NCI-H82 (cell line): ENCODE data around the gene CHRM4.

Source experiments
- DNase-seq: peaks from one replicate; lab custom pipeline; 2025; lab: John Stamatoyannopoulos, UW

Gene CHRM4

DNA sequence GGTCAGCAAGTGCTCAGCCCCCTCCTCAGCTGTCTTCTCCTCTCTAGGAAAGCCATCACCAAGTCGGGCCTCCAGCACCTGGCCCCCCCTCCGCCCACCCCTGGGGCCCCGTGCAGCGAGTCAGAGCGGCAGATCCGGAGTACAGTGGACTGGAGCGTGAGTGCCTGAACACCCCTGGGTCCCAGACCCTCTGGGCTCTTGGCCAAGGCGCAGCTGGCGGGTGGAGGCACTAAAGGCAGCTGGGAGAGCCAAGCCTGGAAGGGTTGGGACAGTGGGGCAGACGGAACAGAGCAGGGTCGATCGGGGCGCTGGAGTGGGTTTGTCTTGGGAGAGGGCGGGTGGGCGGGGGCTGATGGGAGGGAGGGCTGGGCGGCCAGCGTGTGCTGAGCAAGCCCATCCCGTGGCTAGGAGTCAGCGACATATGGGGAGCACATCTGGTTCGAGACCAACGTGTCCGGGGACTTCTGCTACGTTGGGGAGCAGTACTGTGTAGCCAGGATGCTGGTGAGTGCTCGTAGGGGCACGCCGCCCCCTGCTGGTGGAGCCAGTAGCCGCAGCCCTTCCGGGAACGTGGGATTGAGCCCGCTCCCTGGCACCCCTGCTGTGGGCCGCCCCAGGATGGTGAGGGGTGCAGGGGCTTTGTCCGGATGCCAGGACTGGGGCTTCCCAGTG, 24.2 kb downstream of the CHRM4 start:
- DNase-seq = peak; percentile 67

DNA sequence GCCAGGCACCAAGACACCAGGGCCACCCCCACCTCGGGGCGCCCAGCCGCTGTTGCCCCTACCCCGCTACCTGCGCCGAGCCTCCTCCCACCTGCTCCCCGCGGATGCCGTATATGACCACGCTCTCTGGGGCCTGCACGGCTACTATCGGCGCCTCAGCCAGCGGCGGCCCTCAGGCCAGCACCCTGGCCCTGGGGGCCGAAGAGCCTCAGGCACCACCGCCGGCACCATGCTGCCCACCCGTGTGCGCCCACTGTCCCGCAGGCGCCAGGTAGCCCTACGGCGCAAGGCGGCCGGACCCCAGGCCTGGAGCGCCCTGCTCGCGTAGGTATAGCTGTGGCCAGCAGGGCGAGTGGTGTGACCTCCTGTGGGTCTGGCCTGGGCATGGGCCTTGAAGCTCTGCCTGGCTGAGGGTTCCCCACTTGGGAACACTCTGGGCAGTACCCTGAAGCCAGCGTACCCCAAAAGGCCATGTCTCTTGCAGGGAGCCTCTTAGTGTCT, 24.9 kb downstream of the CHRM4 start:
- no peak for DNase-seq

DNA sequence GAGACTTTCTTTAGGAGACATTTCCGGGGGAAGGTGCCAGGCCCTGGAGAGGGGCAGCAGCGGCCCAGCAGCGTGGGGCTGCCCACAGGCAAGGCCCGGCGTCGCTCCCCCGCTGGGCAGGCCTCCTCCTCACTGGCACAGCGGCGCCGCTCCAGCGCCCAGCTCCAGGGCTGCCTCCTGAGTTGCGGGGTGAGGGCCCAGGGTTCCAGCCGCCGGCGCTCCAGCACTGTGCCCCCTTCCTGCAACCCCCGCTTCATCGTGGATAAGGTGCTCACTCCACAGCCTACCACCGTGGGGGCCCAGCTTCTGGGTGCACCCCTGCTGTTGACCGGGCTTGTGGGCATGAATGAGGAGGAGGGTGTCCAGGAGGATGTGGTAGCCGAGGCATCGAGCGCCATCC, 25.3 kb downstream of the CHRM4 start:
- DNase-seq = no peak

DNA sequence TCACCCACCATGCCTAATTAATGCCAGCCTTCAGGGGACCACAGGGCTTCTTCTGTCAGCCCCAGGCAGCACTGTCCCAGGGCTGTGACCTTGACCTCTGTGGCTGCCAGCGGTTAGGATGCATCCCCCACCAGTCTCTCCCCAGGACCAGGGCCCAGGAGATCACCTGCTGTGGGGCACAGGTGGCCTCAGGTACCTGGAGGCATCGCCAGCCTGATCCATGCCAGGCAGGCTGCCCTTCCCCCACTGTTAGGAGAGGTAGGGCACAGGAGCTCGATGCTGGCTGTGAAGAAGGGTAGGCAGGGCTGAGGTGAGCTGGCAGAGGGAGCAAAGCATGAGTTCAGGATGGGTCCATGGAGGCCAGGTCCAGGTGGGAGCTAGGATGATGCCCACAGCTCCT, 26.8 kb downstream of the CHRM4 start:
- DNase-seq = no peak

DNA sequence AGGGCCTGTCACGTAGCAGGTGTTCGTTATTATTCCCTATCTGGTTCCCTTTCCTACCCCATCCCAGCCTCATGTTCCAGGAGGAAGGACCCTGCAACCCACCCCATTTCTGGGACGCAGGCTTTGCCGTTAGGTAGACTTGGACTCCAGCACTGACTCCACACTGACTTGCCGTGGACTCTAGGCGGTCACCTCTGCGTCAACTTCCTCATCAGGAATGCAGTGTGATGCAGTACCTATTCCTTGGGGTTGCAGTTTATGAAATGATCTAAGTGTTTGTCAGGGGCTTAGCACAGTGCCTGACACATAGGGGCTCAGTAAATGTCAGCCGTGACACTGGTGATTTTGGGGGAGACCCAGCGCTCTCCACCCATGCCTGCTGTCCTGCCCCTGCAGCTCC, 27.5 kb downstream of the CHRM4 start:
- no peak for DNase-seq

DNA sequence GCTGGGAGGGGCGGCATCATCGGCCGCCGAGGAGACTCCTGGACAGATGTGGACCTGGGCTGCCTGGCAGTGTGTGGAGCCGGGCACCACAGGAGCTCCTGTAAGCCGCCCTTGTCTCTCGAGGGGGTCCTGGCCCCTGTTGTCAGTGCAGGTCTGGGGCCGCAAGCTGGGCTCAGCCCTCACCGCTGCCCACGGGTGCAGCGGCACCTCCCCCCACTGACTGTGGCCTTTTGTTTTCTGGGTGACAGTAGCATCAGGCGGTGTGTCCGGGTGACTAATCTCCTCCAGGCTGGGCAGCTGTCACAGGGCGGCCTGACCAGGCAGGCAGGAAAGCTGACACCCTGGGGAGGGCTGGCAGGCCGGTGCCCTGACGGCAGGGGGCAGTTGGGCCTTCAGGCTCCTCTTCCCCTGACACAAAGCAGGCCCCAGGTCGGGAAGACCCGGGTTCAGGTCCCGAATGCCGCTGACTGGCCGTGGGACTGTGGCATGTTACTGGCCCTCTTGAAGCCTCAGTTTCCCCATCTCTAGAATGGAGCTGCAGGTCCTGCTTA, 28.0 kb downstream of the CHRM4 start:
- DNase-seq = no peak

DNA sequence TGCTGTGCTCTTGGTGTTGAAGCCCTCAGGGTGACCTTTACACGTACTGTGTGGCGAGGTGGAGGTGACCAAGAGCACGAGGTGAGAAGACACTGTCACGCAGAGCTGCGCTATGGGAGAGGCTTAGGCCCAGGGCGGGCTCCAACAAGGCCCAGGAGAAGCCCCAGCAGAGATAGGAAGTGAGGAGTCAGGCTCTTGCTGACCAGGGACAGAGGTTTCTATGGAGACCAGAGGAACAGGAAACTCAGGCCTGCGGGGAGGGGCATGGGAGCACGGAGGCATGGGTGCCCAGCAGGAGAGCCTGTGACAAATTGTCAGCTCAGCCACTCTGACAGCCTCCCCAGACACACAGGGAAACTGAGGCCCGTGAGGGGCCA, 28.6 kb downstream of the CHRM4 start:
- no peak for DNase-seq

DNA sequence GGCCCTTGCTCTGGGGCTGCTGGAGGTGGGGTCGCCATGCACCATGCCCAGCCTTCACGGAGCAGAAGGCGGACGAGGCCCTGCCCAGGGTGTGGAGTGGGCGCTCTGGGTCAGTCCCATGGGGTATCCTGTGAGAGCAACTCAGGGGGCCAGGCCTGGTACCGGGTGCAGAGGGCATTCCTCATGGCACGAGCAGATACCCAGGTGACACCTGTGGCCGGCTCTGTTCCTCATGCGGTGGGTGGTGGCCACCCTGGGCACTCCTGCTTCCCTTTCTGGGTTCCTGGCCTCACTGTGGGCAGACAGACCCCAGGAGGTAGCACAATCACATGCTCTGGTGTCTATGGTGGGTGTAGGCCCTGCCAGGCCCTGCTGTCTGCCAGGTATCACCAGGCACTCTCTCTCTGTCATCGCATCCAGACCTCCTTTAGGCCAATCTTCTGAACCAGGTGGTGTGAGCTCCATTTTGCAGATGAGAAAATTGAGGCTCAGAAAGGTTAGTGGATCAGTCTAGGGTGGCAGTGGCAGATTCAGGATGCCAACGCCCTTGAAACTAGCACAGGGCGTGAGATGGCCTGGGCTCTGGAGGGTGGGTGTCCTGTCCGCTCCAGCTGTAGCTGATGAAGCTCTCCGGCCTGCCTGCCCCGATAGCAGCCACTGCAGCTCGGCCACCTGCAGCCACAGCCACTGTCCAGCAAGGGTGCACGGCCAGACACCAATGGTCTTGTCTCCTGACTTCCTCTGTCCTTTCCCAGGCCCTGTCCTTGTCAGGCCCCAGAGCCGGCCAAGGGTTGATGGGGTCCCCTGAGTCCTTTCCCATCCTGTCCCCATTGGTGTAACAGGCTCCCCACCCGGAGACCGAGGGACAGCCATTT, 29.2 kb downstream of the CHRM4 start:
- DNase-seq = no peak

DNA sequence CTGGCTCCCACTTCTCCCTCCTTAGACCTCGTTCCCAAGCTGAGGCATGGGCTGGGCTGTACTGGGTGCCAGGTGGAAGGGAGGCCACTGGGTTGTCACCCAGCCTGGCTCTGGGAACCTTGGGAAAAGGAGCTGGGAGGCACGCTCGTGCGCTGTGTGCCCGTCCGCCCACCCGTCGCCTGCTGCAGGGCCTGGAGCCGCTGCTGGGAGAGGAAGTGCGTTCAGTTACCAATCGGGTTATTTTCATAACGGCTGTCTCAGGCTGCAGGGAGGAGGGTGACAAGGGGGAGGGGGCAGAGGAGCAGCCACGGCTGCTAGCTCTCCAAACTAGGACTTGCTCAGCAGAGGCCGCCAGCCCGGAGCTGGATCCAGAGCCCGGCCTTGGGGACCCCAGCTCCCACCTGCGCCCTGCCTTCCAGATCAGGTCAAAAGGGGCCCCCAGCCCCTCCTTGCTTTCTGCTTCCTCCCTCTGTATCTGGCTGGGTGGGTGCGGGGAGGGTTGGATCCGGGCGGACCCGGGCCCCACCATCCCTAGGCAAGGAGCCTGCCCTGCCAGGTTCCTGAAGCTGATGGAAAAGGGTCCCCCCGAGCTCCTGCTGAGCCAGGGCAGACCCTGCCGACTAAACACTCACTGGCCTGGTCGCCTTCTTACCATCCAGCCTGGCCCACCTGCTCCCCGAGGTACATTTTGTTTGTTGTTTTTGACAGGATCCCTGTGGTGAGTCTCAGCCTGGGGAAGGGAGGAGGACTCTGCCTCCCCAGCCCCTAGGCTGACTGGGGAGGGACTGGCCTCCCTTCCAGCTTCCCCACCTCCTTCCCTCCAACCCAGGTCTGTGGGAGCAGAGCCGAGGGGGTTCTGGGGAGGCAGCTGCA, 30.1 kb downstream of the CHRM4 start:
- DNase-seq = peak; percentile 32

DNA sequence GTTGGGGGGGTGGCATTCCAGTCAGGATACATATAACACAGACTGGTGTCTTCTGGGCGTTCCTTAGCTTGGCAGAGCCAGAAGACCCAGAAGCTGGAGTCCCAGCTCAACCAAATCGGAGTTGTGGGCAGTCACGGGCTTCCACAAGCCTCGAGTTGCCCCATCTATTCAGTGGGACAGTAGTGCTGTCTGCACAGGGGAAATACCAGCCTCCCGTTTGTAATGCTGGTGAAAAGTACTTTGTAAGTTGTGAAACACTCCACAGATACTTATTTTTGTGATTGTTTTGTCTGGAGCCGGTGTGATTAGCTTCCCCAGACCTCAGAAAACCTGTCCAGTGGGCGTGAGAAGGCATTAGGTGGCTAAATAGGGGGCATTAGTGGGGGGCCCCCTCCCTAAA, 30.7 kb downstream of the CHRM4 start:
- no peak for DNase-seq

DNA sequence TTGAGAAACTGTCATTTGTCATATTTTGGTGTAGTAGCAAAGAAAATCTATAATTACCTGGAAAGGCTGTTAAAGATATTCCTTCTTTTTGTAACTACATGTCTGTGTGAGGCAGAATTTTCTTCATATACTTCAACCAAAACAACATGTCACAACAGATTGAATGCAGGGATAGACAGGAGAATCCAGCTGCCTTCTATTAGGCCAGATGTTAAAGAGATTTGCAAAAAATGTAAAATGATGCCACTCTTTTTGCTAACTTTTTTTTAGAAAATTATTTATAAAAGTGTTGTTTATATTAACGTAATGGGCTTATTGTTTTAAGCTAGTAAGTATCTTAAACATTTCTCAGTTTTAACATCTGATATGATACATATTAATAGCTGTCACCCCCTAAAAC, 31.6 kb downstream of the CHRM4 start:
- DNase-seq = no peak

DNA sequence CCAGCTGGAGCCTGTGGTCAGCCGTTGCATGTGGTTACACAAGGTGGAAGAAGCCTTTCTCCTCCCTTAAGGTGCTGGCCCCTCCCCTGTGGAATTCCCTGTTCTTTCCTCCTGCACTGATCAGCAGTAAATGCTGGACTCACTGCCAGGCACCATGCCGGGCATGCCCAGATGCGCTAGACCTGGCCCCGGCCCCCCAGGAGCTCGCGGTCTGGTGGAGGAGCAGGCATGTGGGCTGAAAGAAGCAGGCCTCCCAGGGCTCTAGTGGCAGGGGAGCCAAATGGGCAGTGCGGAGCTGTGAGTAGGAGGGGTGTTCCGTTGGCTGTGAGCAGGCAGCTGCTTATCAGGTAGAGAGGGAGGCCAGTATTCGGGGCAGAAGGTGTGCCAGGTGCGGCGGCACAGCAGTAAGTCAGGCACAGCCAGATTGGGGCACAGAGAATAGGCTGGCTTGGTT, 34.1 kb downstream of the CHRM4 start:
- DNase-seq = no peak

DNA sequence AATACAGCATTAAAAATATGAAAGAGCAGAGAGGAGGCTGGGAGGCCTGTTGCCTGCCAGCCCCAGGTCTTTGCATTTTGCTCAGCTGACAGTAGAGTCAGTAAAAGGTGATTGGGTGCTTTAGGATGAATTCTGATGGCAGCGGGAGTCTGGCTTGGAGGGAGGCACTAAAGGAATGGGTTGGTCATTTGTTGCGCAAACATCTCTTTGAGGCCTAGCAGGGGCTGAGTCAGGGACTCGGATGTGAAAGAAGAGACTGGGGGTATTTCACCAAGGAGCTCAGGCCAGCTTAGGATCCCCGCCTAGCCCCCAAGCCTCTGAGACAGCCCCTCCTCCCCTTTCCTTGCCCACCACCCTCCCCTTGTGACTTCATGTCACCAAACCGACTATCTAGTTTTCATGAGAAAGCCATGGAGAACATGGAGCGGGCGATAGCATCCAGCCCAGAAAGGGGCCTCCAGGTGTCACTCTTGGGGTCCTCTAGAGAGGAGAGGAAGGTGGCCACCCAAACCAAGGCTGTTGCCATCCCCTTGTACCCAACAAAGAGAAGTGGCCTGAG, 34.6 kb downstream of the CHRM4 start:
- no peak for DNase-seq

DNA sequence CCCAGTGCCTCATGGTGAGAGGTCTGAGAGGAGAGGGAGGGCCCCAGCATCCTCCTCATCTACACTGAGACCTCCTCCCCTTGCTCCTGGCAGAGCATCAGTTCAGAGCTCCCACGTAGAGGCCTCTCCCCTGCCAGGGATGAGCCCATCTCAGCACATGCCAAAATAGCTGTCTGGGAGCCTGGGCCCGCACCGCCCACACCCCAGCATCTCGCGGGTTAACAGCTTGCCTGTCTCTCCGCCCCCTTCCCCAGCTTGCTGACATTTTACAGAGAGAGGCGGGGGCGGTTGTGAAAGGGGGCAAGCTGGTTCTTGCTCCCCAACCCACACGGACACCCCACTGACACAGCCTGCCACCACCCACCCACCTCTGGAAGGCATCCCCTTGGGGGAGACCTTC, 37.9 kb downstream of the CHRM4 start:
- DNase-seq = no peak

DNA sequence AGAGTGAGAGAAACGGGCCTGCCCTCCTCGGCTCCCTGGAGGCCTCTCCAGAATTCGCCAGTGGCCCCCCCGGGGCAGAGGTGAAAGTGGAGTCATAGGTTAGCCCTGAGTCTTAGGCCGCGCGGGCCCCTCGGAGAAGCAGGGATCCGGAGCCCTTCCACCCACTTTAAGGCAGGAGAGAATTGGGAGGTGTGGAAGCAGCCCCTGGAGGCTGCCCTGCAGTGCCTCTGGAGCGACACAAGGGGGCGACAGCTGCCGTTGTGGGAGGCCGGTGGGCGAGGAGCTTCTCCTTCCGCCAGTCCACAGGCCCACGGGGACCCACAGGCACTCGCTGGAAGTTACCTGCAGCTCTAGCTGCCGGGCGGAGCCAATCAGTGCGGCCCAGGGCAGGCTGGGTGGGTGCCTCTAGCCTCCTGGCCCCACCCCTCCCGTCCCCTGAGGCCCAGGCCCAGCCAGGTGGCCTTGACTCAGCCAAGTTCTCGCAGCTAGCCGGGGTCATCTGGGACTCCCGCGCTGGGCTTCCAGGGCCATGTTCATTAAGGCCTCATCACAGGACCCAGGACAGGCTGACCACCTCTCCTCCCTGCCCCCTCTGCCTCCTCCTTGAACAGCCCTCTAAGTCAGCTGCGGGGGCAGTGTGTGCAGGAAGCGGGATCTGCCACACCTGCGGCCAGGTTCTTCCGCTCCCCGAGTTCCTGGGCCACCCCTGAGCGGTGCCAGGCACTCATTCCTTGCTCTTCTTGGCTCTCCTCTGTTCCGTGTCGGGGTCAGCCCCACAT, 39.3 kb downstream of the CHRM4 start:
- DNase-seq = peak; percentile 57

DNA sequence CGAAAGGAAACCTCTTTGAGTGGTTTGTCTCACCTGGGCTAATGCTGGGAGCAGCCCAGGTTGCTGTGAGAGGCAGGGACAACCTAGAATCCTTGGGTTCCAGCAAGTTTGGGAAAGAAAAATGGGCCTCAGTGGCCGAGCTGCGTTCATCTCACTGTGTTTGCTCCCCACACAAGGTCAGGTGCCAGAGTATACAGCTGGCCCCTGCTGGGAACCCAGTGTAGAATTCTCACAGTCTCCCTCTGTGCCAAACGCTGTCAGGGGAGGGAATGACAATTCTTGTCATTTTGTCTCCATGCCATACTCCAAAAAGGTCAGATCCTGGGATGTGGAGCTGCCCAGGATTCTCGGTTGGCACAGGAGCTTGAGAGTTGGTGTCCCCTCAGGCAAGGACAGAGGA, 40.0 kb downstream of the CHRM4 start:
- no peak for DNase-seq

DNA sequence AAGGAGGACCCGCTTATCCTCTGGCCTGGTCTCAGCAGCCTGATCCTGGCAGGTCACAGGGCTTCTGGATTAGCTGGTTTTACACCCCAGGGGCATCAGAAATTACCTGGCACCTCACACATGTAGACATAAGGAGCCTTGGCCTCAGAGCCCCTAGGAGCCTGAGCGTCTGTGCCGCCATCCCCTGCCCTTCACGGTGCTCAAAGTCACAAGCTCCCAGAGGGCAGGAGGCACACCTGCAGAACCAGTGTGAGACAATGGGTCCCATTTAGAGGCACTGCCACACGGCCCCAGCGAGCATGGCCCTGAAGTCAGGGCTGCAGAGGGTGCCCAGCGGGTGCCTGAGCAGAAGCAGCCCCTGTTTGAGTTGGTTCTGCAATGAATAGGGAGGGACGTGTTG, 40.4 kb downstream of the CHRM4 start:
- DNase-seq = no peak

DNA sequence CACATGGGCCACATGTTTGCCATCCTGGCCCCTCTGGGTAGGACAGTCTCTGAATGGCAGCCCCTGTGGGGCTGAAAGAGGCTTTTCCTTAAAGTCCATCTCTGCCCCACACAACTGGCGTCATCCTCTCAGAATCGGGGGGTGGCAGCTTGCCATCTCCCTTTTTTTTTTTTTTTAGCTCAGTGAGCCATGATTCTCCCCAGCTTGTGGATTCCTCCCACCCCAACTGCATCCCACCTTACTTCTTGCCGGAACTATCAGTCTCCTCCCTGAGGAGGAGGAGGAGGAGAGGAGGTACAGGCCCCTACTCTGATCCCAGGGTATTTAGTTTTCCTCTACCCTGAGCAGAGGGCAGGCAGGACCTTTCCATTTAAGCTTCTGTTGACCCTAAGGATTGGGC, 40.9 kb downstream of the CHRM4 start:
- no peak for DNase-seq

DNA sequence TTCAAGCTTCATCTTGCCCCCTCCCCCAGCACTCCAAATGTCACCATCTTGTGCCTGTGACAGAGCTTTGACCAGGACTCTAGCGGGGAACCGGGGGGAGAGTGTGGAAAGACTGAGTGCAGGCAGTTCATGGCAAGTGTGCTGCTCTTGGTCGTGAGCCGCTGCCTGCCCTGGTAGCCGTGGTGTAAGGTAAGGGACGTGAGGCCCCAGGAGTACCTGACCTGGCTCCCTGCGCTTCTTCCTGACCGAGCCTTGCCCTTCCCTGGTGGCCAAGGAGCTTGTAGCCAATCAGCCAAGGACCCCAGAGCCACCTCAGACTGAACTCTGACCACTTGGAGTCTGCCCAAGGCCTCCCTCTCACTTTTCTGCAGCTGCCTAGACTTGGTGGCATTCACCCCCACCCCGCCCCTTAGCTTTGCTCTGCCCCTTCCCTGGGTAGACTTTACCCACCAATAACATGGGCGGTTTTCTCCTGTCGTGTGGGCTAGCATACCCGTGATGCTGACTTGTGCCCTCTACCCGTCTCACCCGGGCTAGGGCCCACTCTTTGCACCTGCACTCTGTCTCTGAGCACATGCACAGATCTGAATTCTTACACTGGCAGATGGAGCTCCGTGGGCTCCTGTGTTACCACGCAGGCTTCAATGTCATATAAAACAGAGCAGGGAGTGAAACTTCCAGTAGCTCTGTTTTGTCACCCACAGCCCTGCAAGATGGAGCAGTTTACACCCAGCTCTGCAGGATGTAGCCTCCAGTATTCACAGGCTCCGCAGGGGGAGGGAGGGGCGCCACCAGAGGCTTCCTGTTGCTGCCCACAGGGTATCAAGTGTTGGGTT, 42.8 kb downstream of the CHRM4 start:
- DNase-seq = no peak
